HPDE6-E6E7 (cell line): ENCODE data around the gene THADA.

Experiments
- DNase-seq: peaks from one replicate; pipeline ENCODE4 v3.0.0; 2011; ENCODE audit warnings: missing footprints; ENCODE audit errors: extremely low spot score

The THADA gene

DNA sequence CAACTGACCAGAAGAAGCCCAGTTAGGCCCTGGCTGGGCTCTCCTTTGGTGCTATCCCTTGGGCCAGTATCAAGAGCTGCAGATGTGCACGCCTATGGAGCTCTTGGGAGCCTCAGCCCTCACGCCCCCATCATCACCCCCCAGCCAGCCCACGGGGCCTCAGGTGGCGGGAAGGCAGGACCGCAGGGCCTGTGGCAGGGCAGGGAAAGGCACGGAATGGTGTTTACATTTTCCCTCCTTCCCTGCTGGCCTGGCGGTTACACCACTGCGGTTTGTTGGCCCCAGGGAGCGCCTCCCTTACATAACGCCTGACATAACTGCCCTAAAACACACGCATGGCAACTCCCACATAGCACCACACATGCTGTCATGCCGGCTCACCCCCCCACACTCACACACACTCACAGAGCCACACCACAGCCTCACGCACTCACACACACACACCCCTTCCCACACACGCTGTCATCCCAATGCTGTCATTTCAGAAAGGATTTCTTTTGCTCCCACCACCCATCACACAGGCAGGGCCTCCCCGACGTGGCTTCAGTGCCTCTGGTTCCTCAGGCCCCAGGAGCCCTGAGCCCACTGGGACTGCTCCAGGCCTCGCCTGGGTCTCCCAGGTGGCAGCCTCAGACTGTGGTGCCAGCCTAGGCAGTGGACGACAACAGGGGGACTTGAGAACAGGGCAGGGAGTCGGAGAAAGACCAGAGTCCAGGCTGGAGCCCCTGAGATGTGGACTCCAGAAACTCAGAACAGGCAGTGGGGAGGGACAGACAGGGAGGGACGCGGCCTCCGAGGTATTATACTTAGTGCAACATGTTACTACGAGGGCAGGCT, 385.2 kb downstream of the THADA start:
- DNase-seq: no peak

DNA sequence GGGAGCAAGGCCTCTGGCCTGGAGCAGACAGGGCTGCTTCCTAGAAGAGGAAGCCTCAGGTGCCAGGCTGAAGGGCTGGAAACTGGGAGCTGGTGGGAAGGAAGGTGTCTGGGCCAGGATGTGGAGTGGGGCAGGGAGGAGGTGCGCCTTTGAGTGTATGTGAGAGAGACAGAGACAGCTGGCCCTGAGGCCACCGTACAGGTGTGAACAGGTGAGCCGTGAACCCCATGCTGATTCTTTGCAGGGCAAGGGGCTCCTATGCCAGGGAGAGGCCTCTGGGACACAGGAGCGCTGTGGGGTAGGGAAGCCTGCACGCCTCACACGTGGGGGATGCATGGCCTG, 385.7 kb downstream of the THADA start:
- no peak for DNase-seq

DNA sequence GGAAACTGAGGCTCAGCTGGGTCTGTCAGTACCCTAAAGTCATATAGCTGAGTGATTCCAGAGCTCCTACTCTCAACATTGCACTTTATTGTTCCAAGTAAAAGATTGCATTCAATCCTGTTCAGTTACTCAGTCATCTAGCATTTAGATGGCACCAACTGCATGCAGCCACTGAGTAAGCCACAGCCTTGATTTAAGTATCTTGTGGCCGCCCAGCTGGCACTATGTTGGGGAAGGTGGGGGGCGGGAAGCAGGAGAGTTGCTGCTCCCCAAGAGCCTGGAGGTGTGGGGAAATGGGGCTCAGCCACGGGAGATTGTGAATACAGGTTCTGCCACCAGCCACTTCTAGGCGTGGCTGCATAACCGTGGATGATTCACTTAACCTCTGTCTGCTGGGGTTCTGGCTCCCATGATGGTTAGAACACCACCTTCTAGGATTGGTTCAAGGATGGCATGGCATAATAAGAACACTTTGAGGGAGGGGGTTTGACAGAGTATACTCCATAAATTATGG, 386.6 kb downstream of the THADA start:
- no peak for DNase-seq

DNA sequence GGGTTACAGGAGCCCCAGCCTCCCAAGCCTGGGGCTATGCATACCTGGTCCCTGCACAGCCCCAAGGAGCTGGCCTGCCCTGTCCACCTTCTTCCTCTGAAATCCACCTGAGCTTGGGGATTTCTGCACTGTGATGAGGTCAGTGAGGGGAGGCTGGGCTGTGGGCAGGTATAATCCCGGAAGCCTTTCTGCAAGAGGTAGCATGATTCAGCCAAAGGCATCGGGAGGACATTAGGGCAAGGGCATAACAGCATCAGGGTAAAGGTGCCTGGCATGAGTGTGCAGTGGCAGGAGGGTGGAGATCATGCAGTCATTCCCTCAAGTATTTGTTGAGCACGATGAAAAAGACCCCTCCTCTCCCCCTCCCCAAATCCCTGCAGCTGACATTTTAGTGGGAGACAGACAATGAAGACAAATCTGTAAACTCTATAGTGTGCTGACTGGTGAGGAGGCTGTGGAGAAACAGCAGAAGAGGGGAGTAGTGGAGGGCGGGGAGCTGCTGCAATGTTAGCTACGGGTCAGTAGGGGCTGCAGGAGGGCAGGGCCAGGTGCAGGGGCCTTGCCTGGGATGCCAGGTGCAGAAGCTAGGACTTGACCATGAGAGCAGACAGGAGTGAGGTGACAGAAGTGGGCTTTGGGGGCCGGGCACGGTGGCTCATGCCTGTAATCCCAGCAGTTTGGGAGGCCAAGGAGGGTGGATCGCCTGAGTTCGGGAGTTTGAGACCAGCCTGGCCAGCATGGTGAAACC, 388.1 kb downstream of the THADA start:
- DNase-seq: no peak

DNA sequence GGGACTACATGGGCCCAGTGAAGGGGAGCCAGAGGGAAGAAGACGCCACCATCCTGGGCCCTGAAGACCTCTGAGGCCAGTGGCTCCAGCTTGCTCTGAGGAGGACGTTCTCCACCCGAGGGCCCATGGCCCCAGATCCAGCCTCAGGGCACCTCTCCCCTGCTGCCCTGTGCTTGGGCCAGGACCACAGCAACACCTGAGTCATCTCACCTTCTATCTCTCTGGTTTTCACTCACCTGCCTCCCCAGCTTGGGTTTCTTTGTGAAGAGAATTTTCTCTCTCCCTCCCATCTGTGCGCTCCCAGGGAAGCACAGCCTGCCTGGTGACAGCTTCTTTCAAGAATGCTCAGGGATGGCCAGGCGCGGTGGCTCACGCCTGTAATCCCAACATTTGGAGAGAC, 389.2 kb downstream of the THADA start:
- DNase-seq: no peak

DNA sequence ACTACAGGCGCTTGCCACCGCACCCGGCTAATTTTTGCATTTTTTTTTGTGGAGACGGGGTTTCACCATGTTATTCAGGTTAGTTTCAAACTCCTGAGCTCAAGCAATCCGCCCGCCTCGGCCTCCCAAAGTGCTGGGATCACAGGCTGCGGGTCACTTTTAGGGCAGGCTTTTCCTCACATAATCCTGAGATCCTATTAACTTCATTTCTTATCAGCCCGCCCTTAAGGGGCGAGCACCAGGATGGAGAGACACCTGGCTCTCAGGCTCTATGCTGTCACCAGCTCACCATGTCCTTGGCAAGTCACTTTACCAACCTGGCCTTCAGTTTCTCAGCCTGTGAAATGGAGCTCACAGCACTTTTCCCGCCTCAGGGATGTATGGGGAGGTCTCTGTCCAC, 392.5 kb downstream of the THADA start:
- no peak for DNase-seq

DNA sequence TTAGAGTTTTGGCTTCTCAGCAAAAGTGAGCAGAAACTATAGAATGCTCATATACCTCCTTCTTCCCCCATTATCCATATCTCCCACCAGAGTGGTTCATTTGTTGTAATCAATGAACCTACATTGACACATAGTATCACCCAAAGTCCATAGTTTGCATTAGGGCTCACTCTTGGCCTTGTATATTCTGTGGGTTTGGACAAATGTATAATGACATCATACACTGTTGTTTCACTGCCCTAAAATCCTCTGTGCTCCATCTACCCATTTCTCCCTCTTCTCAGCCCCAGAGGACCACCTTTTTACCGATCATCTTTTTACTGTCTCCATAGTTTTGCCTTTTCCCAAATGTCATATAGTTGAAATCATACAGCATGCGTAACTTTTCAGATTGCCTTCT, 393.5 kb downstream of the THADA start:
- DNase-seq: no peak

DNA sequence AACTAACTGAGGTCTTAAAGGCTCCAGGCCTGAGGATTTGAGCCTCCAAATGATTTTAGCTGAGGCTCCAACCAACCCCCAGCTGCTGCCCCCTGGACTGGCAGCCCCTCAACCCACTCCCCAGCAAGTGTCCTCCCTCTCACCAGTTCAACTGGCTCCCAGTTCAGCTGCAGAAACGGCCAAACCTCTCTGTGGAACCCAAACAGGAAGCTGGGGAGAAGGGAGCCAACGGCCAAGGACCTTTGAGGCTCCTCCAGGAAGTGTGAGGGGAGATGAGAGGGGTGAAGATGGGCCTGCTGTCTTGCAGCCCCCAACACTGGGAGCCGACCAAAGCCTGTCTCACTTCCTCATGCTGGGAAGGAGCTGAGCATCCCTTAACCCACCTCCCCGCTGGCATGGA, 394.3 kb downstream of the THADA start:
- no peak for DNase-seq

DNA sequence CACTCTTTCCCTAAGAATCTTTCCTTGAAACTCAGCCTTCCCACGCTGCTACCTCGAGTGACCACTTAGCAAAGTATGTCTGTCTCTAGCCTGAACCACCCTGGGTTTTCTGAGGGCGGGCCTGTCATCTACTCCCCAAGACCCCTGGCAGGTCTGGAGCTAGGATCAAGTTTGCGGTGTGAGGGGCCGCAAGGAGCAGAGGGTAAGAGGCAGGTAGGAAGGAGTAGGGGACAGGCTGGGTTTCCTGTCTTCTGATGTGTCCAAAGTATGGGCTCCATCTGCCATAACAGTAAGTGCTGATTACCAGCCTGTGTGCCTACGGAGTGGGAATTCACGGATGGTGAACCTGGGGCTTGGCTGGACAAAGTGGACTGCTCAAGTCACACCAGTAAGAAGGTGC, 394.8 kb downstream of the THADA start:
- no peak for DNase-seq

DNA sequence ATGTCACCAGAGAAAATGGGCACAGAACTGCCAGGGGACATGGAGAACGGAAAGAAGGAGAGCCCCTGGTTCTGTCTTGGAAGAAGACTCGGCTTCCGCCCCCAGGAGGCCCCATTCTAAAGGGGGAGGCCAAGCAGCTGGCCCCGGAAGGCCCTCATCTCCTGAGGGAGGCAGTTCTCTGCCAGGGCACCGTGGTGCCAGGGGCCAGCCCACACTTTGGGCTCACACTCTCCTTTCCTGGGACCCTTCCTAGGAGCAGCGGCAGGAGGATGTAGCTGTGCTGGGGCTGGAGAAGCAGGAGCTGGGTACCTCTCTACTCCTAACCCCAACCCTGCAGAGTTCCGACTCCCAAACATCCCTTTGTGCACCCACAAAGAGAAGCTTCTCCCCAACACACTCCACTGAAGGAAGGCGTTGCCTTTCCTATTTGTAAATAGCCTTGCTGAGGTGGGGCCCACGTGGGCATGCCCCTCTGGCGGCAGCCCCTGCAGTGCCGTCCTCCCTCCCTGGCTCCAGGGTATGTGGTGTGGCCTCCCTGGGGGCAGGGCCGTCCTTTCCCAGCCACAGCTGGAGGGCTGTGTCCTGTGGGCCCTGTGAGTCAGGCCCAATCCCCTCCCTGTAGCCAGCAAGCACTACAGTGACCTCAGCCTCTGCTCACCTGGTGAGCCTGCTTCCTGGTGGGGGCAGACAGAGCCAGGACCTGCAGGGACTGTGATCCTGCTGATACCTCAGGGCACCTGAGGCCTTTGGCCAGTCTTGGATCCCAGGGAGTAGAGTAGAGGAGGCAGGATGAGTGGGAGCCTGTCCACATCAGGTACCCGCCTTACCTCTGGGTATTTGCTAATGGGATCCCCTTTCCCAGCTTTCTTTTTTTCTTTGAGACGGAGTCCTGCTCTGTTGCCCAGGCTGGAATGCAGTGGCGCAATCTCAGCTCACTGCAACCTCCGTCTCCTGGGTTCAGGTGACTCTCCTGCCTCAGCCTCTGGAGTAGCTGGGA, 396.0 kb downstream of the THADA start:
- DNase-seq: peak; percentile 87

DNA sequence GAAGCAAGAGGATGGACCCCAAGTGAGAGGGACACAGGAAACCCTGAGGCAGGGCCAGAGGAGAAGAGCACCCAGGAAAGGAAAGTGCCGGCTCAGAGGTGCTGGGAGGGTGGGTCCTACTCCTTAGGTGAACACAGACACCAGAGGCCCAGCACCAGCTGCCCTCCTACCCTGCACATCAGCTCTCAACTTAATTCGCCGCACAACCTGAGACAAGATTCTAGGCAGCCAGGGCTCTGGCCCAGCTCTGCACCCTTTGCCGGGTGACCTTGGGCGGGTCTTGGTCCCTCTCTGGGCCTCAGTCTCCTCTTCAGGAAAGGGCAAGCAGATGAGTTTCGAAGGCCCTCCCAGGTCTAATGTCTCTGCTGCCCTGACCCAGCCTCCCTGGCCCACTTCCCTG, 397.6 kb downstream of the THADA start:
- no peak for DNase-seq

DNA sequence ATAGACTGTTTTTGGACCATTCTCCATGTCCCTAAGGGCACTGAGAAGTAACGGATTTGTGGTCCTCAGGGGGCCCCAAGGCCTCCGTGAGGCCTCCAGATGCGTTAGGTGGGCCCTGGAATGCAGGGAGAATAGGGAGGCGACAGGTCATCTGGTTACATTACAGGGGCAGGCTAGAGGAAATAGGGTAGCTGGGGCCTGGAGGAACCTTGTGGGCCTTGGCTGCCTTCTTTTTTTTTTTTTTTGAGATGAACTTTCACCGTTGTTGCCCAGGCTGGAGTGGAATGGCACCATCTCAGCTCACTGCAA, 398.3 kb downstream of the THADA start:
- no peak for DNase-seq

DNA sequence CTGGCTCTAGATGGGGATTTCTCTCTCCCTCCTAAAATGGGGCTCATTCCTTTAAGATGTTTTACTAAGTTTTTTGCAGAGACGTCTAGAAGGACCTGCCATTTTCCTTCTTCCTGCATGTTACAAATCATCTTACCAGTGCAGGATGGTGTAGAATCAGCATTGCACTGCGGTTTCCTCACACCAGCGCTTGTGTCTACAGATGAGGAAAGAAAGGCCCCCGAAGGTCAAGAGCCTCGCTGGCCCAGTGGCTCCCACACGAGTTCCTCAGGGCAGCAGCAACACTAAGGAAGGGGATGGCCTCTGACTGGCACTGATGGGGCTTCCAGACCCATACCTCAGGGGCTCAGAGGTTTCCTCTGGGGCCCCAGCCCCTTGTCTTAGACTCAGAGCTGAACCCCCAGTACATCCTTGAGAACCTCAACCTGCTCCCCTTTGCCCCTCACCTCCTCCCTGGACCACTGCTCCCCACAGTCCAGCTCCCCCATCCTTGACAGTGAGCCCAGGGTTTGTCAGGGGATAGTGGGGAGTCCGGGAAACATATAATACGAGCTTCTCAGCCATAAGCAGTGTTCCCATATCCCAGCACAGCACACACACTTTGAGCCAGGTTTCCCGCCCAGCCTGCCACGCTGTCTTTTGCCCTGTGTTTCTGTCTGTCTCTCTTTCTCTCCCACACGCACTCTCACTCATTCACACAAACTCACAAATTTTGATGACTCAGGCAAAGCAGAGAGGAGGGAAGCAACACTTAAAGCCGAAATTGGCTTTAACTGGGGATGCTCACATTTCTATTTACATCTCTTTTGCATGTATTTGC, 398.9 kb downstream of the THADA start:
- DNase-seq: no peak

DNA sequence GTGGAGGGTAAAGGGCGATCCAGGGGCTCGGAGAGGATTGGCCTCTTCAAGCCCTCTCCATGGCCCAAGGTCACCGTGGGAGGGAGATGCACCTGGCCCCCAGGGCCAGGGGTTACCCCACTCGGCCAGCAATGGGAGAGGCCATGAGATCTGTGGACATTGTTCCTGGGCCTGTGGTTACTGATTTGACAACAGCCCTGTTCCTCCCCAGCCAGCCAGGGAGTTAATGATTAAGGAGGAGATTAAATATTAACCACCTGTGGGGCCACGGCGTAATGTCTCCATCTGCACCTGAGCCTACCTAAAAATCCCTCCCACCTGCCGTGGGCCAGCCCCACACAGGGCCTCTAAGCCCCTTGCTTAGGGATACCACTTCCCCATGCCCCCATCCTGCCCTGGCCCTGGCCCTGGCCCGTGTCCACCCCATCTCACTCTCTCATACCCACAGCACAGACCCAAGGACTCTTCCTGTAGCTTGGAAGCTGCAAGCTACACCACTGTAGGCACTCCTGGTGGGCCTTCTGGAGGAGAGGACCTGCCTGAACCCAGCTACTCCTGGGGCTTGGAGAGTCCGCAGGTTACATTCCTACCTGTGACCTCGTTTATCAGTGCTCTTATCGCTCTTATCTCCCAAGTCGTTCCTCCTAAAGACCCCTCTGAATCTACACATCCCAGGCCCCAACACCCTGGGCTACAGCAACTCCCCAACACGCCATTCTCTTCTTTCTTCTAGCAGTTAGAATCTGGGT, 401.5 kb downstream of the THADA start:
- DNase-seq: no peak

DNA sequence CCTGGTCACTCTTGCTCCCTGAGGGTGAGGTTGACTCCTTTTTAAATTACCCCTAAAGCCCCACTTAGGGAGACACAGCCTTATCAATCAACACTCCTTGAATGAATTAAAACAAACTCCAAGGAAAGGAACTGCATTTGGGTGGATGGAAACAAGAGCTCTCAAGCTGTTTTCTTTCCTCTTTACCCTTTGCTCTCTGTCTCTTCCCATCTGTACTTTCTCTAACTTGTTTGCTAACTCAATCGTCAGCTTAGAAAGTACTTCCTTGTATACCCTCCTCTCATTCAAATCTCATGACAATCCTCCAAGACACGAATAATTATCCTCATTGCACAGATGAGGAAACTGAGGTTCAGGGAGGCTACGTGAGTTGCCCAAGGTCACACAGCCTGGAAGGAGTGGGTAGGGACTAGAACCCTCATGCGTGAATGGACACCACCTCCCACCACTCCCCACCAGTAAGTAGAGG, 402.2 kb downstream of the THADA start:
- no peak for DNase-seq

DNA sequence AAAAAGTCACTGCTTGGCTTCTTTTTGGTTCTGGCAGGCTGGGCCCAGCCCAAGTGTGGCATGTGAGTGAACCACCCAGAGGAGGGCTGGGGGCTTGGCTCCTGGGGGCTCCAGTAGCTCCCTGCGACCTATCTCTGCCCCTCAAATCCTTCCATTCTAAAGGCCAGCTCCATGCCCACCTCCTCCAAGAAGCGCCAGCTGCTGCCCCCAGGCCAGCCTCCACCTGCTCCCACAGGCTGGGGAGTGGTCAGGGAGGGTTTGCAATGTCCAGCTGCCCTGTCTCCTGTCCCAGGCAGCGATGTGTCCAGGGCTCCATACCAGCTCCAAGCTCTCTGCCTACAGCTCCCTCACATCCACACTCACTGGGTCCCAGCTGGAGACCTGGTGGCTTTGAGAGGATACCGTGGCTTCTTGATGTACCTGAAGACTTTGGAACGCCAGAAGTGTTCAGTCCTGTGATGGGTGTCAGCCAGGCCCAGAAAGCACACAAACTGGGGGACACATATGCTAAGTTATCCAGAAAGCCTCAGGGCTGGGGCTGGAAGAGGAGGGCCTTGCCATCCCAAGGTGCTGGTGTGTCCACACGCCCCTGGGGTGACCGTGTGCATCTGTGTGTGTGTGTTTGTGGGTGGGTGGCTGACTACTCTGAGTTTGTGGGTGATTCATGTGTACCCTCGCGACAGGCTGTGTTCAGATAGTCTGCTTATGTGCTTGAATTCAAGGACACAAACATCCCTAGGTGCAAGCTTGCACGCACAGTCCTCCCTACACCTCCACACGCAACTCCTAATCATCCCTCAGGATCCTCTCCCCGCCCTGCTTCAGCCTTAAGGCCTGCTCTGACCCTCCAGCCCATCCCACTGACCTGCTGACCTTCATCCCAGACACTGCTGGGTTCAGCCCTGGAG, 402.8 kb downstream of the THADA start:
- DNase-seq: no peak

DNA sequence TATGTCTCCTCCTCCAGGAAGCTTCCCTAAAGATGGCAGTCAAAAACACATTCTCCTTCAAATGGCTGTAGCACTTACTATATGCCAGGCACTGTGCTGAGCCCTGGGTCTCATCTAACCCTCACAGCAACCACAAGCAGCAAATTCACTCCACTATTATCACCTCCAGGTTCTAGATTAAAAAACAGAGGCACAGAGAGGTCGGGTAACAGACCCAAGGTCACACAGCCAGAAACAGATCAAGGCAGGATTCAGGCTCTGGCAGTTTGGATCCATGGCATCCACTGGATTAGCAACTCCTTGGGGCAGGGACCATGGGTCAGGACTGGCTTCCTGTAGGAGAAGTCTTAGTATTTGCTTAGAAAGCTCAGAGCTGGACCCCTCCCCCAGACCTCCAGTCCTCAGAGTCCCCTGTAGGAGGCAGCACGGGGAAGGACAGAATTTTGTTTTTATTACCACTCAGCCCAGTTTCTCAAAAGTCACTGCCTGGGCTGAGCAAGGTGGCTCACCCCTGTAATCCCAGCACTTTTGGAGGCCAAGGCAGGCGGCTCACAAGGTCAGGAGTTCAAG, 403.8 kb downstream of the THADA start:
- no peak for DNase-seq

DNA sequence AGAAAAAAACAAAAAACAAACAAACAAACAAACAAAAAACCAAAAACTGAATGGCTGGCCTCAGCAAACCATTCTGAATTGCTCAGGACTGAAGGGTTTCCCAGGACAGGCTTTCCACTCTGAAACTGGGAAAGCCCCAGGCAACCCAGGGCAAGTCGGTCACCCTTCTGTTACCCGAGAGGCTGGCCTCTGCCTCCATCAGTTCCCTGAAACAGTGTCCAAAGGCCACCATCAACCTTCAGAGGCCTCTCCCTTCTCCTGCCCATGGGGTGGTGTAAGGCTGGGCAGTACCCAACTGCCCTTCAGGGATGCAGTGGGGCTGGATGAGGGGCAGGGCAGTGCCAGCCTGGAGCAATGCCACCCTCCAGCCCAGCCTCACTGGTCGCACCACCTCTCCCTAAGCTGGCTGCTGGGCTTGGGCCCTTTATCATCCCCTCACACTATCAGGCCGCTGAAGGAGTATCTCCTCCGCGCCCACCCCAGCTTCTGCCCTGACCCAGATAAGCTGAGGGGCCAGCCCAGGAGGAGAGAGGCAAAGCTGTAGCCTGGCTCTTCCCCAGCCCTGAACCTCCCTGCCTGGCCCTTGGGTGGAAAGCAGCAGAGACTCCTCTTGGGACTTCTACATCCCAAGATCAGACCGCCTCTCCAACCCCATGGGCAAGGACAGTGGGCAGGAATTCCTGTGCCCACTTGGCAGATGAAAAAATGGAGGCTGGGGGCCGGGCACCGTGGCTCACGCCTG, 405.4 kb downstream of the THADA start:
- DNase-seq: no peak
